ENCODE measurements around the gene FRMD7. TPM values are rescaled to one million over a fixed set of nuclear protein-coding genes. Genes with fewer than 3 reads are reported as not detected.

Gene FRMD7
- total RNA-seq, 1 experiment from 2014 or later, result not detected

GRCh38 chrX:132119821-132120515, 7.9 kb downstream of the FRMD7 start:
- peaks cover 80% of the 10 kb centered on the region for H3K27me3 Mint-ChIP-seq (ENCODE audit: insufficient read depth, unreplicated experiment)
- BruUV-seq (replicated peaks), result no TSS peak
- no peak for DNase-seq (ENCODE audit: unreplicated experiment)
- H3K27ac Mint-ChIP-seq (ENCODE audit: low read depth, unreplicated experiment), result no peak overlapping the region
- no peaks in the 10 kb centered on the region for H3K36me3 Mint-ChIP-seq (ENCODE audit: insufficient read depth, unreplicated experiment)
- intact Hi-C loops (cut with micrococcal nuclease), result no loop called here
- no peak for TF ChIP-seq CTCF (IDR thresholded peaks at IDR 0.05; ENCODE audit: unreplicated experiment)
- H3K4me1 Mint-ChIP-seq (ENCODE audit: insufficient read depth, unreplicated experiment), result no peaks in the 10 kb centered on the region
- CTCF ChIA-PET, result interaction anchor here (1.2 kb wide), 1 partner anchor 11 kb away, joined by 3 read pairs; no protein-coding TSS in a partner anchor
- POLR2A ChIA-PET, result no interaction called here
- H3K9me3 Mint-ChIP-seq (ENCODE audit: unreplicated experiment), result no peaks in the 10 kb centered on the region
- H3K4me3 Mint-ChIP-seq (ENCODE audit: unreplicated experiment), result no peak overlapping the region

GRCh38 chrX:132119283-132119682, 8.5 kb downstream of the FRMD7 start:
- no peaks in the 10 kb centered on the region for H3K4me1 Mint-ChIP-seq (ENCODE audit: insufficient read depth, unreplicated experiment)
- H3K27me3 Mint-ChIP-seq (ENCODE audit: insufficient read depth, unreplicated experiment), result peaks cover 80% of the 10 kb centered on the region
- H3K9me3 Mint-ChIP-seq (ENCODE audit: unreplicated experiment), result no peaks in the 10 kb centered on the region
- TF ChIP-seq CTCF (IDR thresholded peaks at IDR 0.05; ENCODE audit: unreplicated experiment), result no peak
- H3K36me3 Mint-ChIP-seq (ENCODE audit: insufficient read depth, unreplicated experiment), result no peaks in the 10 kb centered on the region
- intact Hi-C loops (cut with micrococcal nuclease), result no loop called here
- H3K4me3 Mint-ChIP-seq (ENCODE audit: unreplicated experiment), result no peak overlapping the region
- no TSS peak for BruUV-seq (replicated peaks)
- ChIA-PET POLR2A (no interaction called here), CTCF (interaction anchor here (1.2 kb wide), 1 partner anchor 11 kb away, joined by 3 read pairs; no protein-coding TSS in a partner anchor)
- no peak for DNase-seq (ENCODE audit: unreplicated experiment)
- H3K27ac Mint-ChIP-seq (ENCODE audit: low read depth, unreplicated experiment), result no peak overlapping the region

- Mint-ChIP-seq H3K27ac (ENCODE audit: low read depth, unreplicated experiment) (no peak overlapping the region), H3K27me3 (ENCODE audit: insufficient read depth, unreplicated experiment) (peaks cover 80% of the 10 kb centered on the region), H3K36me3 (ENCODE audit: insufficient read depth, unreplicated experiment) (no peaks in the 10 kb centered on the region), H3K9me3 (ENCODE audit: unreplicated experiment) (no peaks in the 10 kb centered on the region), H3K4me3 (ENCODE audit: unreplicated experiment) (no peak overlapping the region), H3K4me1 (ENCODE audit: insufficient read depth, unreplicated experiment) (no peaks in the 10 kb centered on the region)
- intact Hi-C loops (cut with micrococcal nuclease), result no loop called here
- no TSS peak for BruUV-seq (replicated peaks)
- ChIA-PET POLR2A (interaction anchor here (0.5 kb wide), 1 partner anchor 82 kb away, joined by 3 read pairs; no protein-coding TSS in a partner anchor), CTCF (interaction anchor here (0.6 to 0.8 kb wide), 2 partner anchors 48 to 373 kb away, joined by 3 read pairs; no protein-coding TSS in a partner anchor)
- DNase-seq (ENCODE audit: unreplicated experiment), result no peak
- TF ChIP-seq CTCF (IDR thresholded peaks at IDR 0.05; ENCODE audit: unreplicated experiment), result no peak
These were observed 9.5 kb downstream of the FRMD7 start for GRCh38 chrX:132118358-132118757.

- no peak for TF ChIP-seq CTCF (IDR thresholded peaks at IDR 0.05; ENCODE audit: unreplicated experiment)
- Mint-ChIP-seq H3K36me3 (ENCODE audit: insufficient read depth, unreplicated experiment) (no peaks in the 10 kb centered on the region), H3K9me3 (ENCODE audit: unreplicated experiment) (no peaks in the 10 kb centered on the region), H3K4me3 (ENCODE audit: unreplicated experiment) (no peak overlapping the region), H3K4me1 (ENCODE audit: insufficient read depth, unreplicated experiment) (no peaks in the 10 kb centered on the region), H3K27me3 (ENCODE audit: insufficient read depth, unreplicated experiment) (peaks cover 67% of the 10 kb centered on the region), H3K27ac (ENCODE audit: low read depth, unreplicated experiment) (no peak overlapping the region)
- ChIA-PET POLR2A (no interaction called here), CTCF (interaction anchor here (0.6 kb wide), 1 partner anchor 108 kb away, joined by 3 read pairs; no protein-coding TSS in a partner anchor)
- DNase-seq (ENCODE audit: unreplicated experiment), result no peak
- intact Hi-C loops (cut with micrococcal nuclease), result no loop called here
- no TSS peak for BruUV-seq (replicated peaks)
These were observed 12.0 kb downstream of the FRMD7 start for GRCh38 chrX:132115792-132116191.

Measured in MCF 10A (cell line).